GM23248 (cell line): ENCODE data around the gene STK11IP.

Experiments
- EZH2 ChIP-seq: fragments of 200-600 bp; sonication (generic); IDR thresholded peaks from 2 replicates; pipeline ENCODE4 v1.6.1; 2018; ENCODE audit warnings: antibody characterized with exemption, mild to moderate bottlenecking; ENCODE audit not compliant: insufficient read depth, poor library complexity, severe bottlenecking
- EZH2phosphoT487 ChIP-seq: fragments of 200-600 bp; sonication (generic); IDR thresholded peaks from 2 replicates; pipeline ENCODE4 v1.6.1; 2018; ENCODE audit warnings: antibody characterized with exemption, moderate library complexity, mild to moderate bottlenecking, low read depth; ENCODE audit not compliant: insufficient read depth

GRCh38 chr2:219548990-219549389, 48.7 kb upstream of the STK11IP start:
- TF ChIP-seq EZH2phosphoT487 (no peak), EZH2 (no peak)
